KMS-11 (cell line): Measurements from ENCODE around the gene CAMSAP1.

Source experiments
- H2AFZ ChIP-seq: fragments of 200-600 bp; sonication (generic); 2 replicates; pipeline ENCODE4 v1.6.1; 2016; ENCODE audit warnings: antibody characterized with exemption, mixed run types, low read depth
- H3K27ac ChIP-seq: fragments of 200-600 bp; sonication (generic); 2 replicates; pipeline ENCODE4 v1.6.1; 2016; ENCODE audit warnings: mild to moderate bottlenecking, mixed run types
- H3K27me3 ChIP-seq: fragments of 200-600 bp; sonication (generic); 2 replicates; pipeline ENCODE4 v1.6.1; 2017; ENCODE audit warnings: mild to moderate bottlenecking, low read depth, mixed run types, moderate library complexity; ENCODE audit not compliant: insufficient read depth
- H3K36me3 ChIP-seq: fragments of 200-600 bp; sonication (generic); 2 replicates; pipeline ENCODE4 v1.6.1; 2017; ENCODE audit warnings: mild to moderate bottlenecking, mixed run types; ENCODE audit not compliant: insufficient read depth
- H3K4me1 ChIP-seq: fragments of 200-600 bp; sonication (generic); 2 replicates; pipeline ENCODE4 v1.6.1; 2016; ENCODE audit warnings: mild to moderate bottlenecking, low read depth, mixed run types; ENCODE audit not compliant: poor library complexity, severe bottlenecking
- H3K4me2 ChIP-seq: fragments of 200-600 bp; sonication (generic); 2 replicates; pipeline ENCODE4 v1.7.0; 2016; ENCODE audit warnings: mild to moderate bottlenecking, mixed run types
- H3K4me3 ChIP-seq: fragments of 200-600 bp; sonication (generic); IDR thresholded peaks from 2 replicates; pipeline ENCODE4 v1.6.1; 2017; ENCODE audit warnings: low read depth, low read length, mixed read lengths; ENCODE audit not compliant: insufficient read depth
- H3K79me2 ChIP-seq: fragments of 200-600 bp; sonication (generic); 2 replicates; pipeline ENCODE4 v1.6.1; 2016; ENCODE audit warnings: low read depth, mixed run types; ENCODE audit not compliant: insufficient read depth
- H3K9ac ChIP-seq: fragments of 200-600 bp; sonication (generic); 2 replicates; pipeline ENCODE4 v1.6.1; 2016; ENCODE audit warnings: mild to moderate bottlenecking, mixed run types
- H4K20me1 ChIP-seq: fragments of 200-600 bp; sonication (generic); 2 replicates; pipeline ENCODE4 v1.6.1; 2016; ENCODE audit warnings: mild to moderate bottlenecking, mixed run types; ENCODE audit not compliant: insufficient read depth
- CTCF ChIP-seq: fragments of 200-600 bp; sonication (generic); conservative IDR thresholded peaks from 2 replicates; pipeline ENCODE4 v1.6.1; 2017; ENCODE audit warnings: low read depth, mild to moderate bottlenecking, antibody characterized with exemption, low read length, moderate library complexity, mixed read lengths

CAMSAP1 gene

GRCh38 chr9:135828656-135829055 is 78.7 kb downstream of the CAMSAP1 start:
- Histone ChIP-seq H3K4me3 (no peak overlapping the region), H2AFZ (no peak overlapping the region), H3K36me3 (no peaks in the 10 kb centered on the region), H3K4me2 (no peak overlapping the region), H3K27me3 (no peaks in the 10 kb centered on the region), H3K79me2 (no peaks in the 10 kb centered on the region; the same call in 1 of the 2 replicates), H3K27ac (no peak overlapping the region), H3K9ac (no peak overlapping the region), H4K20me1 (no peaks in the 10 kb centered on the region), H3K4me1 (no peaks in the 10 kb centered on the region)
- TF ChIP-seq CTCF: no peak

- Histone ChIP-seq H2AFZ (no peak overlapping the region), H3K4me3 (no peak overlapping the region), H3K79me2 (no peaks in the 10 kb centered on the region; the same call in 1 of the 2 replicates), H3K4me2 (no peak overlapping the region), H3K36me3 (no peaks in the 10 kb centered on the region), H3K27ac (no peak overlapping the region), H4K20me1 (no peaks in the 10 kb centered on the region), H3K9ac (no peak overlapping the region), H3K27me3 (no peaks in the 10 kb centered on the region), H3K4me1 (no peaks in the 10 kb centered on the region)
- TF ChIP-seq CTCF: no peak
These were observed 79.3 kb downstream of the CAMSAP1 start for GRCh38 chr9:135827866-135828580.

GRCh38 chr9:135827301-135827700 is 80.0 kb downstream of the CAMSAP1 start:
- H3K27me3 ChIP-seq: no peaks in the 10 kb centered on the region
- TF ChIP-seq CTCF: no peak
- no peak overlapping the region for H2AFZ ChIP-seq
- H3K4me3 ChIP-seq: no peak overlapping the region
- H3K9ac ChIP-seq: no peak overlapping the region
- H3K4me2 ChIP-seq: no peak overlapping the region
- H3K79me2 ChIP-seq: no peaks in the 10 kb centered on the region; the same call in 1 of the 2 replicates
- no peaks in the 10 kb centered on the region for H4K20me1 ChIP-seq
- no peaks in the 10 kb centered on the region for H3K36me3 ChIP-seq
- no peak overlapping the region for H3K27ac ChIP-seq
- H3K4me1 ChIP-seq: no peaks in the 10 kb centered on the region

GRCh38 chr9:135826188-135826545 is 81.2 kb downstream of the CAMSAP1 start:
- Histone ChIP-seq H3K27me3 (no peaks in the 10 kb centered on the region), H2AFZ (no peak overlapping the region), H4K20me1 (no peaks in the 10 kb centered on the region), H3K27ac (no peak overlapping the region), H3K79me2 (no peaks in the 10 kb centered on the region; the same call in 1 of the 2 replicates), H3K36me3 (no peaks in the 10 kb centered on the region), H3K4me2 (no peak overlapping the region), H3K4me3 (no peak overlapping the region), H3K4me1 (no peaks in the 10 kb centered on the region), H3K9ac (no peak overlapping the region)
- TF ChIP-seq CTCF: no peak
